ENCODE measurements around the gene CRYGN. TPM values are rescaled to one million over a fixed set of nuclear protein-coding genes. Genes with fewer than 3 reads are reported as not detected.

Gene CRYGN
- total RNA-seq, 2 donors from 2014 or later = not detected

DNA sequence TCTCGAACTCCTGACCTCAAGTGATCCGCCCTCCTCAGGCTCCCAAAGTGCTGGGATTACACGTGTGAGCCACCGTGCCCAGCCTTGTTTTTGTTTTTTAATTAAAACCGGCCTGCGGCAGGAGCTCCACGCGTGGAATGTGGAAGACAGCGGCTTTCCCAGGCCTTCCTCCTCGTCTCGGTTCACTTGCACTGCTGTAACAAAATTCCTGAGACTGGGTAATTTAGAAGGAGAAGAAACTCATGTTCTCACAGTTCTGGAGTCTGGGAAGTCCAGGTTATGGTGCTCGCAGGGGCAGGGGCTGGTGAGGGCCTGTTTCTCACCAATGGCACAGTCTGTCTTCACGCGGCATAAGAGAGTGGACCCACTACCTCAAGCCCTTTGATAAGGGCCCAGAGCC lies 14.4 kb upstream of the CRYGN start:
- H3K4me1 ChIP-seq = peaks cover under 1% of the 10 kb centered on the region
- no peaks in the 10 kb centered on the region for H3K36me3 ChIP-seq
- H3K27ac ChIP-seq = no peak overlapping the region
- DNase-seq = no peak
- no peaks in the 10 kb centered on the region for H3K9me3 ChIP-seq
- H3K27me3 ChIP-seq = no peaks in the 10 kb centered on the region
- H3K4me3 ChIP-seq = no peak overlapping the region
- intact Hi-C loops (cut with DNase I) = no loop called here
- H3K9ac ChIP-seq (ENCODE audit: low read depth in 2 of 2, low read length in 2 of 2) = no peak overlapping the region
- TF ChIP-seq, protein P1, sequence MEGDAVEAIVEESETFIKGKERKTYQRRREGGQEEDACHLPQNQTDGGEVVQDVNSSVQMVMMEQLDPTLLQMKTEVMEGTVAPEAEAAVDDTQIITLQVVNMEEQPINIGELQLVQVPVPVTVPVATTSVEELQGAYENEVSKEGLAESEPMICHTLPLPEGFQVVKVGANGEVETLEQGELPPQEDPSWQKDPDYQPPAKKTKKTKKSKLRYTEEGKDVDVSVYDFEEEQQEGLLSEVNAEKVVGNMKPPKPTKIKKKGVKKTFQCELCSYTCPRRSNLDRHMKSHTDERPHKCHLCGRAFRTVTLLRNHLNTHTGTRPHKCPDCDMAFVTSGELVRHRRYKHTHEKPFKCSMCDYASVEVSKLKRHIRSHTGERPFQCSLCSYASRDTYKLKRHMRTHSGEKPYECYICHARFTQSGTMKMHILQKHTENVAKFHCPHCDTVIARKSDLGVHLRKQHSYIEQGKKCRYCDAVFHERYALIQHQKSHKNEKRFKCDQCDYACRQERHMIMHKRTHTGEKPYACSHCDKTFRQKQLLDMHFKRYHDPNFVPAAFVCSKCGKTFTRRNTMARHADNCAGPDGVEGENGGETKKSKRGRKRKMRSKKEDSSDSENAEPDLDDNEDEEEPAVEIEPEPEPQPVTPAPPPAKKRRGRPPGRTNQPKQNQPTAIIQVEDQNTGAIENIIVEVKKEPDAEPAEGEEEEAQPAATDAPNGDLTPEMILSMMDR (IDR thresholded peaks at IDR 0.05) = no peak

- Histone ChIP-seq H3K36me3 (no peaks in the 10 kb centered on the region), H3K9ac (ENCODE audit: low read depth in 2 of 2, low read length in 2 of 2) (no peak overlapping the region), H3K9me3 (no peaks in the 10 kb centered on the region), H3K27ac (no peak overlapping the region), H3K4me3 (no peak overlapping the region), H3K27me3 (no peaks in the 10 kb centered on the region), H3K4me1 (peaks cover under 1% of the 10 kb centered on the region)
- no peak for DNase-seq
- intact Hi-C loops (cut with DNase I) = no loop called here
- TF ChIP-seq, protein P1 (IDR thresholded peaks at IDR 0.05) = no peak
Measured at GRCh38 chr7:151453326-151453791, 13.4 kb upstream of the CRYGN start.

- no peaks in the 10 kb centered on the region for H3K36me3 ChIP-seq
- peaks cover 3% of the 10 kb centered on the region for H3K4me1 ChIP-seq
- no peak overlapping the region for H3K4me3 ChIP-seq
- no peak overlapping the region for H3K9ac ChIP-seq (ENCODE audit: low read depth in 2 of 2, low read length in 2 of 2)
- H3K9me3 ChIP-seq = no peaks in the 10 kb centered on the region
- no peaks in the 10 kb centered on the region for H3K27me3 ChIP-seq
- no peak overlapping the region for H3K27ac ChIP-seq
- no peak for DNase-seq
- intact Hi-C loops (cut with DNase I) = no loop called here
- TF ChIP-seq, protein P1 (IDR thresholded peaks at IDR 0.05) = no peak
Measured at GRCh38 chr7:151452680-151453325, 12.9 kb upstream of the CRYGN start.

- Histone ChIP-seq H3K27me3 (no peaks in the 10 kb centered on the region), H3K36me3 (no peaks in the 10 kb centered on the region), H3K9me3 (no peaks in the 10 kb centered on the region), H3K27ac (no peak overlapping the region), H3K4me3 (no peak overlapping the region), H3K4me1 (peaks cover 3% of the 10 kb centered on the region), H3K9ac (ENCODE audit: low read depth in 2 of 2, low read length in 2 of 2) (no peak overlapping the region)
- TF ChIP-seq, protein P1 (IDR thresholded peaks at IDR 0.05) = no peak
- no peak for DNase-seq
- intact Hi-C loops (cut with DNase I) = no loop called here
Measured at GRCh38 chr7:151451626-151452571, 12.0 kb upstream of the CRYGN start.

- Histone ChIP-seq H3K4me3 (no peak overlapping the region), H3K27me3 (no peaks in the 10 kb centered on the region), H3K9me3 (no peaks in the 10 kb centered on the region), H3K9ac (ENCODE audit: low read depth in 2 of 2, low read length in 2 of 2) (no peak overlapping the region), H3K27ac (no peak overlapping the region), H3K4me1 (peaks cover 3% of the 10 kb centered on the region), H3K36me3 (no peaks in the 10 kb centered on the region)
- intact Hi-C loops (cut with DNase I) = no loop called here
- DNase-seq = no peak
- TF ChIP-seq, protein P1 (IDR thresholded peaks at IDR 0.05) = no peak
Measured at GRCh38 chr7:151451156-151451555, 11.2 kb upstream of the CRYGN start.
